Hematopoietic multipotent progenitor cell (in vitro differentiated cells): ENCODE data around the gene BROX. TPM values are rescaled to one million over a fixed set of nuclear protein-coding genes. Genes with fewer than 3 reads are reported as not detected.

Experiments used
- DNase-seq, 3 donors: peaks; one replicate each; pipeline ENCODE4 v3.0.0-alpha.2; 2011 to 2015; ENCODE audit warnings: low read depth in 2 of 3, low spot score in 2 of 3
- total RNA-seq: library from RNA; depleted of rRNA; stranded (reverse); fragments of >200 nt; gene quantifications from one replicate; pipeline ENCODE4 v1.2.3, GENCODE V29; 2012

Gene BROX
- total RNA-seq, 1 donor: 15.9 TPM

DNA sequence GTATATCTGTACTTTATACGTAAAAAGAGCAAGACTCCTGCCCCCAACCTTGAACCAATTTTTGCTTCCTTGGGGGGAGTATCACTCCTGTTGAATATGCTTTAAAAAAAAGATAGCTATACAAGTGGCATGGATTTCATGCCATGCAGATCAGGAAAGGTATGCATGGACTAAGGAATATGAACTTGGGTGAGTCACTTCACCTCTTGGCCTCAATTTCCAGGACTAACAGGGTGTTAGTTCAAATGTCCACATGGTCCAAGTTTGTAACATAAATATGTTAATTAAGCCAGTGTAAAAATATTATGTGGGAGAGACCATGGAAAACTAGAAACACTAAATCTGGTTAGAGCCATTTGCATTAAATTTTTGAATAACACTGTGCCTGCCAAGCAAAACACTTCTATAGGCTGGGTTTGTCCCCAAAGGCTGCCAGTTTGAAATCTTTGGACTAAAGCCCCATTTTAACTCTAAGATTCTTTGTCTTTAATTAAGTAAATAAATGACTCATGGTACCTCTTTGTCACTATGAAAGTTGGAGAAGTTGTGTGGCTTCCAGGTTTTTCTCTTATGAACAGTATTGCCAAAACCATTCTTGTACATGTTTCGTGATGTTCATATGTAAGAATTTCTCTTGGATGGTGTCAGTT, 57.7 kb downstream of the BROX start:
- no peak for DNase-seq

- DNase-seq: peak in 2 of 3 donors; percentile 80 to 96
These were observed 60.6 kb downstream of the BROX start for GRCh38 chr1:222772996-222773379.

- no peak for DNase-seq
These were observed 65.1 kb downstream of the BROX start for GRCh38 chr1:222777463-222777862.

- DNase-seq: no peak
These were observed 65.6 kb downstream of the BROX start for GRCh38 chr1:222777977-222778376.

GRCh38 chr1:222781251-222781650, 68.9 kb downstream of the BROX start:
- no peak for DNase-seq

GRCh38 chr1:222783051-222783450, 70.7 kb downstream of the BROX start:
- no peak for DNase-seq

DNA sequence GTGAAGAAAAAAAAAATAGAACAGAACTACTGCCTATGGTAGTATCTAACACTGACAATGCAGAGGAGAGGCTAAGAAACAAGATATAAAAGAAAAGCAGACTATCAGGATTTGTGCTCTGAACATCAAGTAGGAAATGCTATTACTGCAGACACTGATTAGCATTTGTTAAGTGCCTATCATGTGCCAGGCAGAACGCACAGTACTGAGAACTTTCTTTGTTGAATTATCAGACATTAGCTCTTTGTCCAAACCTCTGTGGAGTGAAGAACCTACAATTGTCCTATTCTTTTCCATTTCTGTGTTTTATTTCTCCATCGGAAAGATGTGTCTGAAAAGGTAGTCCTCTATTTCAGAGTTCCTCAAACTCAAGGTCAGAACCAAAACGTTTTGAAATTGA, 72.0 kb downstream of the BROX start:
- no peak for DNase-seq

Other genes with a start within 250 kb of the BROX start
- under 0.01 TPM for gene HHIPL2, start 164.5 kb upstream of the BROX start, total RNA-seq
- 2.4 TPM for gene TAF1A, start 122.6 kb upstream of the BROX start, total RNA-seq
- 66.0 TPM for gene MIA3, start 94.5 kb upstream of the BROX start, total RNA-seq
- gene AIDA, start 73 bp upstream of the BROX start, total RNA-seq: 11.6 TPM
- gene FAM177B, start 24.6 kb downstream of the BROX start, total RNA-seq: 0.27 TPM
- 3.5 TPM for gene DISP1, start 102.5 kb downstream of the BROX start, total RNA-seq